ENCODE results near the gene LINS1. TPM values are rescaled to one million over a fixed set of nuclear protein-coding genes. Genes with fewer than 3 reads are reported as not detected.

Gene LINS1
- total RNA-seq, 1 donor from 2014 or later, result 15.0 TPM

GRCh38 chr15:100544946-100545345 is 57.0 kb downstream of the LINS1 start:
- Mint-ChIP-seq H3K27me3 (ENCODE audit: unreplicated experiment) (no peaks in the 10 kb centered on the region), H3K27ac (ENCODE audit: unreplicated experiment) (no peak overlapping the region), H3K4me1 (ENCODE audit: low read depth, unreplicated experiment) (no peaks in the 10 kb centered on the region), H3K36me3 (ENCODE audit: unreplicated experiment) (peaks cover 6% of the 10 kb centered on the region), H3K4me3 (ENCODE audit: unreplicated experiment) (no peak overlapping the region), H3K9me3 (ENCODE audit: unreplicated experiment) (peaks cover 5% of the 10 kb centered on the region)
- no peak for DNase-seq
- no peak for TF ChIP-seq CTCF (IDR thresholded peaks at IDR 0.05; ENCODE audit: partially characterized antibody, unreplicated experiment)

DNA sequence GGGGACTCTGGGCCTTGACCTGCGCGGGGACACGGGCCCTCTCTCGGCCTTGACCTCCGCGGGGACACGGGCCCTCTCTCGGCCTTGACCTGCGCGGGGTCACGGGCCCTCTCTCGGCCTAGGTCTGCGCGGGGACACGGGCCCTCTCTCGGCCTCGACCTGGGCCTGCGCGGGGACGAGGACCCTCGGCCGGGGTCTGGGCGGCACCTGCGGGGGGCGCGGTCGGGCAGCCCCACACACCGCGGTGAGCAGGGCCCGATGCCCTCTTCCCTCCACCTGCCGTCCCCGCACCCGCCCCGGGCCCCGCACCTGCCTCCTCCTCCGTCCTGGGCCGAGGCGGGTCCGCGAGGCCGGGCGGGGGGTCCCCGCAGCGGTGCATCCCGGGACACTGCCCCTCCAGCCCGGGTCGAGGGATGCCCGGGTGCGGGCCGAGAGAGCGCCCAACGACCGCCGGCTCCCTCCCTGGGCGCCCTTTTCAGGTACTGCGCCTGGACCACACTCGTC is 57.6 kb downstream of the LINS1 start:
- TF ChIP-seq CTCF (IDR thresholded peaks at IDR 0.05; ENCODE audit: partially characterized antibody, unreplicated experiment), result no peak
- Mint-ChIP-seq H3K9me3 (ENCODE audit: unreplicated experiment) (peaks cover 5% of the 10 kb centered on the region), H3K27ac (ENCODE audit: unreplicated experiment) (no peak overlapping the region)

GRCh38 chr15:100542290-100542689 is 59.7 kb downstream of the LINS1 start:
- Mint-ChIP-seq H3K27ac (ENCODE audit: unreplicated experiment) (no peak overlapping the region), H3K4me1 (ENCODE audit: low read depth, unreplicated experiment) (no peaks in the 10 kb centered on the region), H3K4me3 (ENCODE audit: unreplicated experiment) (no peak overlapping the region), H3K36me3 (ENCODE audit: unreplicated experiment) (peaks cover 6% of the 10 kb centered on the region), H3K27me3 (ENCODE audit: unreplicated experiment) (no peaks in the 10 kb centered on the region), H3K9me3 (ENCODE audit: unreplicated experiment) (peaks cover 5% of the 10 kb centered on the region)
- TF ChIP-seq CTCF (IDR thresholded peaks at IDR 0.05; ENCODE audit: partially characterized antibody, unreplicated experiment), result no peak
- DNase-seq, result no peak

More for the DNA sequence above, 57.6 kb downstream of the LINS1 start:
- Mint-ChIP-seq H3K27me3 (ENCODE audit: unreplicated experiment) (no peaks in the 10 kb centered on the region), H3K36me3 (ENCODE audit: unreplicated experiment) (peaks cover 6% of the 10 kb centered on the region), H3K4me1 (ENCODE audit: low read depth, unreplicated experiment) (no peaks in the 10 kb centered on the region), H3K4me3 (ENCODE audit: unreplicated experiment) (no peak overlapping the region)
- DNase-seq, result no peak

GRCh38 chr15:100537331-100537730 is 64.7 kb downstream of the LINS1 start:
- Mint-ChIP-seq H3K27me3 (ENCODE audit: unreplicated experiment) (no peaks in the 10 kb centered on the region), H3K4me1 (ENCODE audit: low read depth, unreplicated experiment) (peaks cover 5% of the 10 kb centered on the region), H3K4me3 (ENCODE audit: unreplicated experiment) (no peak overlapping the region), H3K36me3 (ENCODE audit: unreplicated experiment) (peaks cover 6% of the 10 kb centered on the region), H3K9me3 (ENCODE audit: unreplicated experiment) (peaks cover 2% of the 10 kb centered on the region), H3K27ac (ENCODE audit: unreplicated experiment) (no peak overlapping the region)
- TF ChIP-seq CTCF (IDR thresholded peaks at IDR 0.05; ENCODE audit: partially characterized antibody, unreplicated experiment), result no peak
- DNase-seq, result no peak

DNA sequence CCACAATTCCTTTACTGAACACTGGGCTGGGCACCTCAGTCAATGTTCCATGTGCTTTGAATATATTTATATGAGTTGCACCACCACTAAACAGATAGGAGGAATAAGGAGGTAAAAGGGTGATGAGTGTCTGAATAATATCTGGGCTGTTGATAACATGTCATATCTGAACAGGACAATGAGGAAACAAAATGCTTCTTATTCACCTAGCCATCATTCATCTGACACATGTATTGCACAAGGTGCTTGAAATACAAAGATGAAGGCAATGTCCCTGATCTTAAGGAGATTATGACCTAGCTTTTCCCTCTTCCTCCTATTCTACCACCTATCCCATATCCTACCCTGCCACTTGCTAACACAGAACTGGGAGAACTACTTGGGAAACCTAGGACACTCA is 65.3 kb downstream of the LINS1 start:
- no peaks in the 10 kb centered on the region for H3K27me3 Mint-ChIP-seq (ENCODE audit: unreplicated experiment)
- H3K4me3 Mint-ChIP-seq (ENCODE audit: unreplicated experiment), result no peak overlapping the region
- no peak for TF ChIP-seq CTCF (IDR thresholded peaks at IDR 0.05; ENCODE audit: partially characterized antibody, unreplicated experiment)
- H3K27ac Mint-ChIP-seq (ENCODE audit: unreplicated experiment), result no peak overlapping the region
- peaks cover 6% of the 10 kb centered on the region for H3K36me3 Mint-ChIP-seq (ENCODE audit: unreplicated experiment)
- no peak for DNase-seq
- H3K4me1 Mint-ChIP-seq (ENCODE audit: low read depth, unreplicated experiment), result peaks cover 5% of the 10 kb centered on the region
- H3K9me3 Mint-ChIP-seq (ENCODE audit: unreplicated experiment), result peaks cover 2% of the 10 kb centered on the region

Data from glutamatergic neuron (in vitro differentiated cells).